Measurements from ENCODE around the gene DHRSX. TPM values are rescaled to one million over a fixed set of nuclear protein-coding genes. Genes with fewer than 3 reads are reported as not detected.

The DHRSX gene
- total and polyA plus RNA-seq, 2 of the 13 experiments (the other 11 are each of a cell fraction or from before 2014, with no cell fraction given), result 15.5 to 24.3 TPM

DNA sequence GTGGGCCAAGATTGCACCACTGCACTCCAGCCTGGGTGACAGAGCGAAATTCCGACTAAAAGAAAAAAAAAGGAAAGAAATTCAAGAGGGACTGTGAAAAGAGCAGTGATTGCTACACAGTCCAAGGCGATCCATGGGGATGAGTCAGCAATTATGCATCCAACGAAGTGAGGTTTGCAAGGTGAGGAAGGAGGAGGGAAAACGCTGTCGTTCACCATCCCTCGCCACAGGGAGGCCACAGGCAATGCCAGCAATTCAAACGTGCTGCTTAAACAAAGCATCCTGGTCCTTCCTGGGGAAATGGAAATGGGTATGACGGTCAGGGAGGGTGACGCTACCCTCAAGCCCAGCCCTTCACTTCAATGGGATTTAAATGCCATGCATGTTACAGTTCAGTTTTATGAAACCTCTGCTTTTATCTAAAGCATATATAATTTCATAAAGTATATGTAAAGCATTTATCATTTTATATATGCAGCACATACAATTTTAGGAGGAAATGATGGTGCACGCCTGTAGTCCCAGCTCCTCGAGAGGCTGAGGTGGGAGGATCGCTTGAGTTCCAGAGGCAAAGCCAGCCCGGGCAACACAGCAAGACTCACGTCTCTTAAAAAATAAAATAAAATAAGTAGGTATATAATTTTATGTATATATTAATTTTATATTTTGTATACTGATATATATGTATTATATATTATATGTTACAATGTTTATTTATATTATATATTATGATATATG, 108.7 kb downstream of the DHRSX start (continued):
- TF ChIP-seq, protein P1, sequence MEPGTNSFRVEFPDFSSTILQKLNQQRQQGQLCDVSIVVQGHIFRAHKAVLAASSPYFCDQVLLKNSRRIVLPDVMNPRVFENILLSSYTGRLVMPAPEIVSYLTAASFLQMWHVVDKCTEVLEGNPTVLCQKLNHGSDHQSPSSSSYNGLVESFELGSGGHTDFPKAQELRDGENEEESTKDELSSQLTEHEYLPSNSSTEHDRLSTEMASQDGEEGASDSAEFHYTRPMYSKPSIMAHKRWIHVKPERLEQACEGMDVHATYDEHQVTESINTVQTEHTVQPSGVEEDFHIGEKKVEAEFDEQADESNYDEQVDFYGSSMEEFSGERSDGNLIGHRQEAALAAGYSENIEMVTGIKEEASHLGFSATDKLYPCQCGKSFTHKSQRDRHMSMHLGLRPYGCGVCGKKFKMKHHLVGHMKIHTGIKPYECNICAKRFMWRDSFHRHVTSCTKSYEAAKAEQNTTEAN (CRISPR knock-in tag; conservative IDR thresholded peaks at IDR 0.05), result no peak
- TF ChIP-seq ZNF143 (CRISPR knock-in tag; IDR thresholded peaks at IDR 0.05) (peak; percentile 47; the same call in 1 of the 2 replicates), MBD4 (IDR thresholded peaks at IDR 0.05; ENCODE audit: borderline replicate concordance, low read length) (no peak), ZNF746 (CRISPR knock-in tag; IDR thresholded peaks at IDR 0.05) (0 out of 2 replicates have a peak, but pooled peaks have one; percentile 39), ELF3 (CRISPR knock-in tag; IDR thresholded peaks at IDR 0.05) (0 out of 2 replicates have a peak, but pooled peaks have one; percentile 36), ONECUT2 (CRISPR knock-in tag; IDR thresholded peaks at IDR 0.05) (no peak), ZMYM3 (CRISPR knock-in tag; IDR thresholded peaks at IDR 0.05) (0 out of 2 replicates have a peak, but pooled peaks have one; percentile 18), HDAC1 (CRISPR knock-in tag; IDR thresholded peaks at IDR 0.05) (peak; percentile 50; the same call in 1 of the 2 replicates), TEAD3 (CRISPR knock-in tag; optimal IDR thresholded peaks at IDR 0.05; ENCODE audit: borderline replicate concordance) (peak; percentile 85), ZNF781 (CRISPR knock-in tag; IDR thresholded peaks at IDR 0.05; ENCODE audit: borderline replicate concordance, not compliant biosample characterization) (no peak), KAT8 (CRISPR knock-in tag; IDR thresholded peaks at IDR 0.05) (0 out of 2 replicates have a peak, but pooled peaks have one; percentile 17), MIXL1 (CRISPR knock-in tag; IDR thresholded peaks at IDR 0.05) (0 out of 2 replicates have a peak, but pooled peaks have one; percentile 45), ZNF530 (CRISPR knock-in tag; IDR thresholded peaks at IDR 0.05; ENCODE audit: low read depth) (no peak), NCOA2 (CRISPR knock-in tag; IDR thresholded peaks at IDR 0.05) (peak; percentile 31; the same call in 1 of the 2 replicates), KLF16 (CRISPR knock-in tag; IDR thresholded peaks at IDR 0.05) (peak in 1 of 2 experiments; percentile 62; a peak in 2 of 4 replicates), FOSL1 (CRISPR knock-in tag; IDR thresholded peaks at IDR 0.05; ENCODE audit: borderline replicate concordance) (peak; percentile 56; the same call in 1 of the 2 replicates), FOXO1 (CRISPR knock-in tag; IDR thresholded peaks at IDR 0.05) (peak; percentile 22; the same call in 1 of the 2 replicates), DMAP1 (CRISPR knock-in tag; IDR thresholded peaks at IDR 0.05) (peak; percentile 37; the same call in 1 of the 2 replicates), SOX13 (IDR thresholded peaks at IDR 0.05) (no peak), SOX13 (CRISPR knock-in tag; conservative IDR thresholded peaks at IDR 0.05 in 1 of 2, IDR thresholded peaks at IDR 0.05 in 1 of 2) (peak in 1 of 2 experiments; percentile 35; a peak in 1 of 4 replicates), ZSCAN9 (CRISPR knock-in tag; IDR thresholded peaks at IDR 0.05; ENCODE audit: borderline replicate concordance) (0 out of 2 replicates have a peak, but pooled peaks have one; percentile 23), STAG1 (CRISPR knock-in tag; IDR thresholded peaks at IDR 0.05) (peak; percentile 50), ZBTB7A (CRISPR knock-in tag; IDR thresholded peaks at IDR 0.05) (no peak), IRF2 (CRISPR knock-in tag; IDR thresholded peaks at IDR 0.05) (0 out of 2 replicates have a peak, but pooled peaks have one; percentile 50), ZNF569 (CRISPR knock-in tag; IDR thresholded peaks at IDR 0.05; ENCODE audit: borderline replicate concordance) (no peak)
- TF ChIP-seq, protein P2, sequence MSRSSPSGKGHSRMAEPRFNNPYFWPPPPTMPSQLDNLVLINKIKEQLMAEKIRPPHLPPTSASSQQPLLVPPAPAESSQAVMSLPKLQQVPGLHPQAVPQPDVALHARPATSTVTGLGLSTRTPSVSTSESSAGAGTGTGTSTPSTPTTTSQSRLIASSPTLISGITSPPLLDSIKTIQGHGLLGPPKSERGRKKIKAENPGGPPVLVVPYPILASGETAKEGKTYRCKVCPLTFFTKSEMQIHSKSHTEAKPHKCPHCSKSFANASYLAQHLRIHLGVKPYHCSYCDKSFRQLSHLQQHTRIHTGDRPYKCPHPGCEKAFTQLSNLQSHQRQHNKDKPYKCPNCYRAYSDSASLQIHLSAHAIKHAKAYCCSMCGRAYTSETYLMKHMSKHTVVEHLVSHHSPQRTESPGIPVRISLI (CRISPR knock-in tag; IDR thresholded peaks at IDR 0.05; ENCODE audit: borderline replicate concordance), result peak; percentile 55; the same call in 1 of the 2 replicates
- TF ChIP-seq, protein P3, sequence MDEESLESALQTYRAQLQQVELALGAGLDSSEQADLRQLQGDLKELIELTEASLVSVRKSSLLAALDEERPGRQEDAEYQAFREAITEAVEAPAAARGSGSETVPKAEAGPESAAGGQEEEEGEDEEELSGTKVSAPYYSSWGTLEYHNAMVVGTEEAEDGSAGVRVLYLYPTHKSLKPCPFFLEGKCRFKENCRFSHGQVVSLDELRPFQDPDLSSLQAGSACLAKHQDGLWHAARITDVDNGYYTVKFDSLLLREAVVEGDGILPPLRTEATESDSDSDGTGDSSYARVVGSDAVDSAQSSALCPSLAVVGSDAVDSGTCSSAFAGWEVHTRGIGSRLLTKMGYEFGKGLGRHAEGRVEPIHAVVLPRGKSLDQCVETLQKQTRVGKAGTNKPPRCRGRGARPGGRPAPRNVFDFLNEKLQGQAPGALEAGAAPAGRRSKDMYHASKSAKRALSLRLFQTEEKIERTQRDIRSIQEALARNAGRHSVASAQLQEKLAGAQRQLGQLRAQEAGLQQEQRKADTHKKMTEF (CRISPR knock-in tag; IDR thresholded peaks at IDR 0.05), result peak; percentile 49; the same call in 1 of the 2 replicates
- TF ChIP-seq, protein P4, sequence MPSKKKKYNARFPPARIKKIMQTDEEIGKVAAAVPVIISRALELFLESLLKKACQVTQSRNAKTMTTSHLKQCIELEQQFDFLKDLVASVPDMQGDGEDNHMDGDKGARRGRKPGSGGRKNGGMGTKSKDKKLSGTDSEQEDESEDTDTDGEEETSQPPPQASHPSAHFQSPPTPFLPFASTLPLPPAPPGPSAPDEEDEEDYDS (CRISPR knock-in tag; IDR thresholded peaks at IDR 0.05), result 0 out of 2 replicates have a peak, but pooled peaks have one; percentile 21

All from HepG2 (cell line).